Measurements from ENCODE around the gene CCSER2.

- TF ChIP-seq CTCF (optimal IDR thresholded peaks at IDR 0.05 in 1 of 3, IDR thresholded peaks at IDR 0.05 in 1 of 3, conservative IDR thresholded peaks at IDR 0.05 in 1 of 3; ENCODE audit: extremely low read depth in 1 of 3, insufficient read depth in 2 of 3, low read length in 3 of 3) = no peak
- no peak for TF ChIP-seq EZH2 (IDR thresholded peaks at IDR 0.05; ENCODE audit: low read length)
Observed at GRCh38 chr10:84341983-84342382, 13.6 kb downstream of the CCSER2 start.
